Central memory CD4-positive, alpha-beta T cell (primary cell): ENCODE results near the gene TBX20.

ENCODE experiments used
- DNase-seq: peaks from one replicate; pipeline ENCODE4 v3.0.0; 2022
- total RNA-seq, 3 experiments: gene quantifications; one replicate each; lab custom pipeline; 2026; lab: John Stamatoyannopoulos, UW

TBX20 gene, protein sequence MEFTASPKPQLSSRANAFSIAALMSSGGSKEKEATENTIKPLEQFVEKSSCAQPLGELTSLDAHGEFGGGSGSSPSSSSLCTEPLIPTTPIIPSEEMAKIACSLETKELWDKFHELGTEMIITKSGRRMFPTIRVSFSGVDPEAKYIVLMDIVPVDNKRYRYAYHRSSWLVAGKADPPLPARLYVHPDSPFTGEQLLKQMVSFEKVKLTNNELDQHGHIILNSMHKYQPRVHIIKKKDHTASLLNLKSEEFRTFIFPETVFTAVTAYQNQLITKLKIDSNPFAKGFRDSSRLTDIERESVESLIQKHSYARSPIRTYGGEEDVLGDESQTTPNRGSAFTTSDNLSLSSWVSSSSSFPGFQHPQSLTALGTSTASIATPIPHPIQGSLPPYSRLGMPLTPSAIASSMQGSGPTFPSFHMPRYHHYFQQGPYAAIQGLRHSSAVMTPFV
- 0 reads per million in 3 experiments for total RNA-seq

DNA sequence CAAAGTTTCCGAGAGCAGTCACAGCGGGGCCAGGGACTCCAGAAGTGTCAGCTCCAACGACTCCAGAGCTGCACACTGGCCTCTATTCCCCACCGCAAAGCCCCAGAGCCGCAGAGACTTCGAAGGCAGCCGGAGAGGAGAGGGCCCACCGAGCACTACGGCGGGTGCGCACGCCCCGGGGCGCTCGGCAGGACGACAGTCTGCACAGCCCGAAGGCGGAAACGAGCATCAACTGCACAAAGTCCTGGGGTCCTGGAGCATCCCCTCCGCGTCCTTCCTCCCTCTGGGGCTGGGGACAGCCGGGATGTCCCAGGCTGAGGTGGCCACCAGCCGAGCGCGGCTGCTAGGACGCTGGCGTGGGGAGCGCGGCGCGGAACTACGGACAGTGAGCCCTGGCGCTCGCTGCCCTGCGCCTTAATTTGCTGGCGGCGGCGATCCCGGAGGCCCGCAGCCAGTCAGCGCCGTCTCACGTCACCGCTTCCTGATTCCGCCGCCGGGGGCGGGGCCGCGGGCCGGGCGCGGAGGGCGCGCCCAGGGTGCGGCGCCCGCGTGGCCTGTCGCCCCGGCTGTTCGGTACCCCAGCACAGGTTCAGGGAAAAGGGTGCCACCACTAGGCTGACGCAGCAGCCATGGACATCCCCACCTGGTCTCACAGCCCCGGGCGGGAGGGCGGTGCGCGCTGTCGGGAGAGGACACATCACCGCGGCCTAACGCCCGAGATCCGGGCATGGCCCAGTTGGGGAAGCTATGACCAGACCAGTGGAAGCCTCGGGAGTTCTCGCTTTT is at the start of gene TBX20:
TSS of gene TBX20 (minus strand) at position 391 of the 786 bp plus-strand sequence. CDS start 480 bp downstream, outside the sequence.
- DNase-seq, result no peak

DNA sequence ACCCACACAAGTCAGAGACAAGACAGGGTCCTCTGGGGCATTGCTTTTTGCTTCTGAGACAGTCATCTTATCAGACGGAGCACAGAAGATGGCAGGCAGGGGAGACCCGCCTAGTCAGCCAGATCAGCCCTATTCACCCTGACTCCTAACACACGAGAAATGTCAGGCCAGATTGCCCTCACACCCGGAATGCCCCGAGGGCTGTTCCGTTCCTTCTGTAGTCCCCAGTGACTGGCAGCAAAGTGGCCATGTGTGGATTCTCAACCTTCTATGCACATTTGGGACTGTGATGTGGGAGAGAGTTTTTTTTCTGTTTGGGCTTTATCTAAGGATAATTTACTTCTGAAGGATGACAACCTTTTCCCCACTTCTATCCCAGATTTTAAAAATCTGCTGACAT is 35.5 kb upstream of the TBX20 start:
- no peak for DNase-seq

DNA sequence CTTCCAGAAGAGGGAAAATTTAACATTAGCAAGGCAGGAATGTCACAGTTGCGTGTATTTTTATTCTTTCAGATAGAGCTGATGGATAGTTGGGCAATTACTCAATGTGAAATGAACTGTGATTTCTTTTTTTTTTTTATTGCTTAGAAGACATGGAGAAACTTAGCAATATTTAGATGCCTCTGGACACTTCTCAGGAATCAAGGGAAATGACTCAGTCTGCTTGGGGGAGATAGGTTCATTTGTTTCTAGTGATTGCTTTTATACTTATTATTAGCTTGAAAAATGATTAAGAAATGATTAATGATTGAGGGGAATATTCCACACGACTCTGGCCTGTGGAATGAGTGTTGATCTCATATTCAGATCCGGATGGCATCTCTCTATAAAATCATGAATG is 33.1 kb upstream of the TBX20 start:
- no peak for DNase-seq

DNA sequence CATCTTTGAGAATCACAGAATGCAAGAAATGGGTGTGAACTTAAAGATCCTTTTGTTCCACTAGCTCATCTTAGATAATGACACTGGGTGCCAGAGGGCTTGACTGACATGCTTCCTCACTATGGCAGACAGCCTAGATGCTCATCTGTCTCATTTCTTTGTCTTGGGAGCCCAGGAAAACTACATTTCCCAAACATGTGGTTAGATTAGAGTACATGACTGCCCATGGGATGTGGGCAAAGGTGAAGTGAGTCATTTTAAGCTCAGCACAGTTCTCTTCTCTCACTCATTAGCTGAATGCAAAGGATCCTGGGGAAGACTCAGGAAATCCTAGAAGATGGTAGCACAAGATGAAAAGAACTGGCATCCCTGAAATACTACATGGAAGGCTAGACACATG is 32.5 kb upstream of the TBX20 start:
- DNase-seq, result no peak

DNA sequence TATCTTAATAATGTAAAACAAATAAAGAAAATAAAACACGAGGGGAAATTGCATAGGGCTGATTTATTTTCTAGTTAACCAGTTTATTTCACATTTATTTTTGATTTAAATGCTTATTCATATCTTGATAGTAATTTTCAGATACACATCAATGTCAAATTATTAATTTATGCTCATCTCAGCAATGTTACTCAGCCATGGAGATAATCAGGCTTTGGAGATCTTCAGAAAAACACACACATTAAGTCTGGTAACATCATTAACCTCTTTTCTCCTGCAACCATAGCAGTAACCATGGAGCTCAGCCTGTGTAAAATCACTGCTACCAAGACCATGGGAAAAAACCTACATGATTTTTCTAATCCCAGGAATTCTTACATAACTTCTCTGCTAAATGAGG is 31.9 kb upstream of the TBX20 start:
- no peak for DNase-seq

DNA sequence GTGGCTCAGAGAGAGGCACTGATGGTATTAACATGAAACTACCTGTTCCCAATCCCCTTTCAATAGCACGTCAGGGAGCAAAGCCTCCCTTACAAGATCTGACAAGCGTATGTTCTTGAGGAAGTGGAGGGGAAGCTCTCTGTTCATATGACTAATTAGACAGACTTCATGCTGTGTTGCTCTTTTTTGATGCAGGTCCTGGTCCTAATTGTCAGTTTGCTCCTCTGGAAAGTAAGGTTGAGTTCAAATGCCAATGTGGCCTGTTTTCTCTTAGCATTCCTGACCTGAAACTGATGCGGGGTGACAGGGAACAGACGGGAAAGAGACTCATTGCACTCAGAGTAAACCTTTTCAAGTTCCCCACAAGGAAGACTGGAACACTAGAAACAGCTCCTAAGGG is 27.0 kb upstream of the TBX20 start:
- no peak for DNase-seq

DNA sequence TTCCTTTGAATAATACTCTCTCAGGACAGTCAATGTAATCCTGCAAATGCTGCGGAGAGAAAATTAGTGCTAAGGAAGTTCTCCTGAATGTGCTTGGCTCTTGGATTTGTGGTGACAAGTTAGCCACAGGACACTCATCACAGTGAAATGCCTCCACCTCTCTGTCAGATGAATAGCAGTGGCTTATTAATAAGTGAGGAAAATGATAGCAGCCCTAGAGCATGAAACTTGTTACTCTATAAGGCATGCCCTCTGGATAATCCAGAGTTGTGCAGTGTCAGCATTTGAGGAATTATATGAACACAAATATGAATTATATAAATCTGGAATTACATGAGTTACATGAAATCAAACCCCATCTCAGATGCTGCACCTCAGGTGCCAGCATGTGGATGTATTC is 23.5 kb upstream of the TBX20 start:
- no peak for DNase-seq

DNA sequence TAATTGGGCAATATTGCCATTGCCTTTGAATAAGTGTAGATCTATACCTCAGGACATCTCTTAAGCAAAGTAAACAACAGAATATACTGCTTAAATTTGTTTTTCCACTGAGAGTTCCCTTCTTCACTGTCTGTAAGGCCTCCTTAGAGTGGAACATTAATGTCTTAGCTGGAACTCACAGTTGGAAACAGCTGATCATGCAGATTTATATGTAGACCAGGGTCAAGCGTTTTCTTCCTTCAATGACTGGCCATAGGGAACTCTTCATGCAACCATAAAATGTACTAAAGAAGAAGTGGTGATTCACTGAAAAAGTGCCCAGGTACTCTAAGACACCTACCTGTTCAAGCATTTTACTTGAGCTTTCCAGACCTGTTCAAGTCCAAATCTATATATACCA is 18.3 kb upstream of the TBX20 start:
- DNase-seq, result no peak

DNA sequence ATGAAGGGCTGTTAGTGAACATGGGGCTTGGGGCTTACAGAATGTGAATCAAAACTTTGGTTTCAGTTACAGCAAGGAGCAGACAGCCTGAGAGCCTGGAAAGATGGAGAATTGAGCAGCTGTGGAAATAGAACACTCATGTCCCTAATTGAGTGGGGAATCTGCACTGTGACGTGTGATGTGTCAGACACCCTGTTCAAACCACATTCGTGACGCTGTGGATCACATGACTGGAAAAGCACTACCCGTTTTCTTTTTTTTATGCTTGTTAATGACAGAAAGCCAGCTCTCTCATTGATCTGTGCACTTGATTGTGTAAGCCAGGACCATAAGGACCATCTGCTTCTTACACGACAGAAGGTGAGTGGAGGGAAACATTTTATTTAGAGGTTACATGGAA is 15.1 kb upstream of the TBX20 start:
- DNase-seq, result no peak

DNA sequence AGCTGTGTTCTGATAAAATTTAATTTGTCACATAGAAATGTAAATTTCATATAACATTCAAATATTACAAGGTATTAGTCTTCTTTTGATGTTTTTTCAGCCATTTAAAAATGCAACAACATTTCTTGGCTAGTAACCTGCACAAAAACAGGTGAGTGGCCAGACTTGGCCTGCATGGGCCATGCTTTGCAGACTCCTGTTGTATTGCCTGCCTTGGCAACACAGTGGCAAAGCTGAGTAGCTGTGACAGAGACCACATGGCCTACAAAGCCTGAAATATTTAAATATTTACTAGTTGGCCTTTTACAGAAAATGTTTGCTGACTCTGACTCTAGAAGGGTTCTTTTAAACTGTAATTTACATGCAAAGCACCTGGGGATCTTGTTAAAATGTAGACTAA is 13.5 kb upstream of the TBX20 start:
- DNase-seq, result no peak

DNA sequence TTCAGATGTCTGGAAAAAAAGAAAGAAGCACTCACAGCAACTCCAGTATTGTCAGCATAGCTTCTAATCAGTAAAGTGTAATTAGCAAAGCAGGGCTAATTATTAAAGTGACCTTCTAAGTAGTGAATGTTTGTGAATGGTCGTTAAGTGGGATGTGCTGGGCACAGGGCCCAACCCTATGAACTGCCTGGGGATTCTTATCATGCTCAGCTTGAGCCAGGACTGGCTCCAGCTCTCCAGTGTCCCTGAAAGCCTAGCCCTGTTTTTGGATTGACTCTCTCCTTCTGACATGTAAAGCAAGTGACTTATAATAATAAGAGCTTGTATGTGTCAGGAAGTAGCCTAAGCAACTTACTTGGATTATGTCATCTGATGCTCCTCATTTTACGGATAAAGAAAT is 9.5 kb upstream of the TBX20 start:
- no peak for DNase-seq

DNA sequence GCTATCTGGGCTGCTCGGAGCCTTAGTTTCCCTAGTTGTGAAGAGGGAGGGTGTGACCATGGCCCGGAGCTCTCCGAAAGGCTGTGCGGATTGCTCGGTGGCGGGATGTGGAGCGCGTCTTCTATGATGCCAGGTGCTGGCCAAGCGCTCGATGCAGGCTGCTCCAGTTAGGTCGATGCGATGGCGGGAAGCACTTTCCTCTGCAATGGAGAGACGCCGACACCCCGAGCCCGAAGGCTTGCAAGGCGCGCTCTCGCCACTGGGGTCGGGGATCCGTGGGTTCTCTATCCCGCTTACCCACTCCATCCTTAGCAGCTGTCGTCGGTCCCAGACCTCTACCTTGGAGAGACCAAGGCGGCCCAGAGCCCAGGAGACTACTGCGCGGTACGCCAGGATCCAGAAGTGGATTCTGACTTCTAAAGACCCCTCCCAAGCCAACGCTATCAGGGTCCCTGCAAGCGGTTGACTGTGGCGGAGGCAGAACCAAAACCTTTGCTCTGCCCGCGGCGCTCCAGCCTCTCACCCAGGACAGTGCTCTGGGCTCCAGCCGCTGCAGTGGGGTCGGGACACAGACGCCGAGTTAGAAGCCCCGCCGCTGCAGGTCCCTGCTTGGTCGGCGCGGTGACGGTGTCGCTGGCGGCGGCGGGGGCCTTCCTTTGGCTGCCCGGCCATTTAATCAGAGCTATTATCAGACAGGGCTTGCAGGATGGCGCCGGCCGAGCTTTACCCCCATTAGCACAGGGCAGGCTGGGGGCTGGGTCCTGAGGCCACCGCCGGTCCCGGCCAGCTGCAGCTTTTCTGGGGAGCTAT is 7.8 kb upstream of the TBX20 start:
- DNase-seq, result no peak

DNA sequence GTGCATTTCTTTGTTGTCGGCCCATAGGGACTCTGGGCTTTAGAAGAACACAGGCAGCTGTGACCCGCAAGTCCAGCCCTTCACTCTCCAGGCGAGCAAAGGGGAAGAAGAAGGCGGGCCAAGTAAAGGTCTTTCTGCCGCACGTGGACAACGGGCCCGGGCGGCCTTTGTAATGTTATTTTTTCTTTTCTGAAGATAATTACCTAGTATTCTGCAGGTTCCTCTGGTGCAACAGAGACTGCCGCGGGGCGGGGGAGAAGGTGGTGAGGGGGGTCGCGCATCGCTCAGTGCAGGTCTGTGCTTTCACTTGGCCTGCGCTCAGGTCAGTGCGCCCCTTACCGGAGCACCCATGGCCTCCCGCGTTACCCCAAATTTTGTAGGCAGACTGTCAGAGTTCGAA is 7.1 kb upstream of the TBX20 start:
- DNase-seq, result no peak

DNA sequence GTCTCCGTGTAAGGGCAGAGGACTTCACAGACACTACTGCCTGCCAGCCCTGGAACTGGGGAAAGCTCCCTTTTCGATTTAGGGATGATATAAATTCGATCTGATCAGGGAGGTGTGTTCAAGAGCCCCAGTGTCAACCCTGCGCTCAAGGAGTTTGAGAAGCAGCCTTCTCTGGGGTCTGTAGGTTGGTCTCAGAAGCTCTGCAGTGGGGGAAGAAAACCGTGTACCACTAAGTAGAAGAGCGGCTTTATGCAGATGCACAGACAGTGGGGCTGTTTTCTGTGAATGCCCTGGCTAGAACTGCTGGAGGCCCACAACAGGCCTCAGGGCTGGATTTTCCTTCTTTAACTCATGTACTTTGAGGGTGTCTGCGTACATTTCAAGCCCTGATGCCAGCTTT is 6.3 kb upstream of the TBX20 start:
- DNase-seq, result no peak

DNA sequence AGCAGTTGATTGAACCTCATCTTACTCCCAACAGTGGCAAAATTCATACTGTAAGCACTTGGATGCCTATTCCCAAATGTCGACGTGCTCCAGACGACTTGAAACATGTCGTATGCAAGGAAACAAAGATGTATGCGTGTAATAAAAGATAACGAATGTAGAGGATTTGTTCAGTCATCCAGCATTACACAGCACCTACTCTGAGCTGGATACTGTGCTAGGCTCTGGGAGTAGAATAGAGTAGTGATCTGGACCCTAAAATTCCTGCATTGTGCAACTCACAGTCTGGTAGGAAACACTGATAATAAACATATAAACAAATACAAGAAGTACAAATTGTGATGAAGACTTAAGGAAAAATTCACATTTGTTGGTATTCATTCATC is 5.6 kb upstream of the TBX20 start:
- DNase-seq, result no peak

DNA sequence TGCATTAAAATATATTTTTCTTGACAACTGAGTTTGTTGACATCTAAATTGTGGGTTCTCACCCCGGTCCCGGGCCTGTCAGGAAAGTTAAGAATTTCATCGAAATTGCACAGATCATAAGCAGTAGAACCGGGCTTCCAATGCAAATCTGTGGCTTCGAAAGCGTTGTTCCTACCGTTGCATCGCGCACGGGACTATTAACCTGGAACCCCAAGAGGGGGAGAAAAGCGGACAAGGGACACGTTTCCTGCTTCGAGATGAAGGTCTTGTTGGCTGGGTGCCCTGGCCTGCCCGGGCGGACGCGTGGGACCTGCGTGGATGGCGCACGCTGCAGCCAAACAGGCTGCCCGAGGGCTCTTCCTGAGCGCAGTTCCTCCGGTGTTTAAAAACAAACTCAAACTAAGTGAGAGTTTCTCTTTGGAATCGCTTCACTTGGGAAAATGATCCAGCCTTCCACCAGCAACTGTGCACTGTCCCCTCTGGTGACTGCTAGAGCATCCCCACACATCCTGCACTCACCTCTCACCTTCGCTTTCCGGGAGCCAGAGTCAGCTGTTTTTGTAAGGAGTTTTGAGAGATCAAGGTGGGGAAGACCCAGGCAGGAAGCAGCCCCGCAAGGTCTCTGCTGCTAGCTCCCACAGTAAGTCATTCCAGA is 5.1 kb upstream of the TBX20 start:
- no peak for DNase-seq

DNA sequence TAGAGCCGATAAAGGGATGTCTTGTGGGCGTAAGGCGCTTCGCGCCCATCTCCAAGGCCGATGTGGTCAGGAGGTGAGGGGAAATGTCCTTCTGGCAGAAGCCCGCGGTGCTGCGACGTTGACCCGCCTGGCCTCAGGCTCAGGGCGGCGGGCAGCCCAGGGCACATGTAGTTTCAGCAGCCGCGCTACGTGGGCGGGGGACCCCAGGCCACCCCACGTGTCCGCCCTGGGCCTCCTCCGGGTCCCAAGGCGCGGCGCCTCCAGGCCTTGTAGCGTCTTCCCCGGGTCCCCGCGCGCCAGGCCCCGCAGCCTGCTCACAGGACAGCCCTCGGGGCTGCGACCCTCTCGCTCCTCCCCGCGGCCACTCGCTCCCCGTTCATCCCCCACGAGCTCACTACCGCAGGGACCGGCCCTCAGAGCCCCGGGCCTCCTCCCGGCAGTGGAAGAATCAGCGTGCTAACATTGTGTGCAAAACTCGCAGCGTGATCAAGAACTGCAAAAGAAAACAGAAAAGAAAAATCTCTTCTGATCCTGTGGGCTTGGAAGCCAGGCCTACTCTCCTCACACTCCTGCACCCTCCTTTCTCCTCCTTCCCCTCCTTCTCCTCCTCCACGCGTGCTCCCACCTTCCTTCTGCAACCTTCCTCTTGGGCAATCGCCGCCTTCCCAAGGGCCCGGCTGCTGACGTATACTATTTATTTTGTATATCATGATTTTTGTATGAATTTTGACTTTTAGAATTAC is 4.4 kb upstream of the TBX20 start:
- no peak for DNase-seq

DNA sequence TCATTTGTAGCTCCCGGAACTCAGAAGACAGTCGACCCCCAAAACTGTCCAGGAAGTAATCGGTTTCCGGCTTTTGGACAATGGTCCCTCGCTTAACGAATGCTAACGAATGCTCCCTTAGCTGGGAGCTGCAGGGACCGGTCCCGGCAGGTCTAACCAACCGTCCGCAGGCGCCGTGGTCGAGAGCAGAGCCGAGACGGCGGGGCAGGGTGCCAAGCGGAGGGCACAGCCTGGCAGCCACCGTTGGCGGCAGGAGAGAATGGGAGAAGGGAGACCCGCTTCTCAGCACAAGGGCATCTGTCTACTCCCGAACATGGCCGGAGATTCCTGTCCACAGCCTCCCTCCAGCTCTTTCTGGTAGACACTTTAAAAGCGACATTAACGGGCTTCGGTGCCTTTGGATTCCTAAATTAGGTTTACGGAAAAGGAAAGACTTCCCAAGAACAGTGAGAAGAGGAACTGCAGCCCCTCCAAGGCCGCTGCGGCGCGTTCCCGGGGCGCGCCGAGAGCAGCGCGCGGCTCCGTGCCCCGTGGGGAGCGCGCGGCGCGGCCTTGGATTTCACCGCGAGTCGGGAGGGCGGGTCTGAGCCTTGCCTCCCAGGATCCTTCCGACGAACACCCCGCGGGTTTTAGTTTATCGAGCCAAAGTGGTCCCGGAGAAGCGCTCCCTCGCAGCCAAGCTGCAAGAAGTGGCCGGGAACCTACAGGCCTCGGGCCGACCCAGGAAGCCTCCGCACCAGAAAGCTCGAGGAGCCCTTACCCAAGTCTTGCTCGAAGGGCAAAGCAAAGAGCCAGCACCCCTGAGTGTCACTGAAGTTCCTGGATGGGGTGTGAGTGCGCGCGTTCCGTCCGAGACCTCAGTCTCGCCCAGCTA is 3.6 kb upstream of the TBX20 start:
- DNase-seq, result no peak

DNA sequence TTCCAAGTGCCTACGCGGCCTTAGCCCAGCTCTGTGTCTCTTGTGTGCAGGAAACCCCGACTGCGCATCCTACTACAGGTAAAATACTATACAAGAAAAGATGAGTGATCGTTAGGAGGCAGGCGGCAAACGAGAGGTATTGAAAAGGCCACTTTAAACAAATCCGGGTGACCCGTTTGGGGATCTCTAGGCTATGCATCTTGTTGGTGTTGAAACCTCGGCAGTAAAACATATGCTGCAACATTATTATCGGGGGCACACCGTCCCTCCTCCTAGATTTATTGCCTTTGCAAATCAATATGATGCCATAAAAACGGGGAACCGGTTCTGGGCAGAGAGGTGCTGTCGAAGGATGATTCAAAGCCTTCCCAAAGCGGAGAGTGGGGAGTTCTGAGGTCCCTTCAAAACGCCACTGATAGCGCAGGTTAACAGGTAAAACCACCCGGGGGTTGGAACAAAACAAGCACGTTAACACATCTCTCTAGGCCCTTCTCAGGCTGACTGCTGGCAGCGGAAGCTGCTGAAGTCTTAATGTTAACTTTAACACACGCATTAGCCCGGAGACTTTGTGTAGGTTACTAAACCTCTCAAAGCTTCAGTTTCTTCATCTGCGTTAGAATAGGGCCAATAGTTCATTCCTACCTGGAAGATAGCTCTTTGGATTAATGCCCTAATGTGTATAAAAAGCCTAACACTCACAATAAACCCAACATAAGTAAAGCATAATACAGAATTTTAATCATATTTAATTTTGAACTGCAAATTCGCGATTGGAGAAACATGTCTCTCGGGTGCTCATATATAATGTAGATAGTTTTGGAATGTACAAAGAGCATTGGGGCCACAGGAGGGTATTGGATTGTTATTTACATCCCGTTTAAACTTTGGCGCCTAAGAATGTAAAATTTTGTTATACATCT is 2.6 kb upstream of the TBX20 start:
- no peak for DNase-seq
